Embryonic facial prominence (tissue), 1 donor: ENCODE data around the gene TIAM2.

Experiments
- DNase-seq: peaks from one replicate; pipeline ENCODE4 v3.0.0-alpha.2; 2016; ENCODE audit errors: extremely low spot score

TIAM2 gene

GRCh38 chr6:155024391-155025027, 29.4 kb downstream of the TIAM2 start:
- no peak for DNase-seq

GRCh38 chr6:155026022-155026705, 31.0 kb downstream of the TIAM2 start:
- no peak for DNase-seq

GRCh38 chr6:155026706-155027045, 31.6 kb downstream of the TIAM2 start:
- no peak for DNase-seq

GRCh38 chr6:155030148-155030720, 35.1 kb downstream of the TIAM2 start:
- no peak for DNase-seq

- no peak for DNase-seq
Measured at GRCh38 chr6:155031091-155031490, 36.0 kb downstream of the TIAM2 start.

GRCh38 chr6:155033021-155033791, 38.1 kb downstream of the TIAM2 start:
- DNase-seq, result no peak

GRCh38 chr6:155036907-155037306, 41.8 kb downstream of the TIAM2 start:
- no peak for DNase-seq

- DNase-seq, result no peak
Measured at GRCh38 chr6:155038104-155038503, 43.0 kb downstream of the TIAM2 start.

GRCh38 chr6:155038527-155038926, 43.4 kb downstream of the TIAM2 start:
- no peak for DNase-seq

- no peak for DNase-seq
Measured at GRCh38 chr6:155039618-155040017, 44.5 kb downstream of the TIAM2 start.

GRCh38 chr6:155040154-155040553, 45.0 kb downstream of the TIAM2 start:
- DNase-seq, result no peak

GRCh38 chr6:155040901-155041650, 46.0 kb downstream of the TIAM2 start:
- no peak for DNase-seq

- DNase-seq, result no peak
Measured at GRCh38 chr6:155041741-155042279, 46.7 kb downstream of the TIAM2 start.

GRCh38 chr6:155042983-155043382, 47.9 kb downstream of the TIAM2 start:
- no peak for DNase-seq

GRCh38 chr6:155045561-155046404, 50.7 kb downstream of the TIAM2 start:
- DNase-seq, result no peak

GRCh38 chr6:155047523-155047922, 52.4 kb downstream of the TIAM2 start:
- DNase-seq, result no peak

- DNase-seq, result no peak
Measured at GRCh38 chr6:155050311-155050710, 55.2 kb downstream of the TIAM2 start.

- DNase-seq, result no peak
Measured at GRCh38 chr6:155054491-155055250, 59.6 kb downstream of the TIAM2 start.

GRCh38 chr6:155055729-155056128, 60.6 kb downstream of the TIAM2 start:
- DNase-seq, result no peak

GRCh38 chr6:155056756-155057155, 61.6 kb downstream of the TIAM2 start:
- no peak for DNase-seq
